ENCODE data around the gene GNAS. TPM values are rescaled to one million over a fixed set of nuclear protein-coding genes. Genes with fewer than 3 reads are reported as not detected.
A peak's percentile ranks its signal among the peaks of the same experiment; 100 is the strongest.
"Not testable (repeated sequence)": the region's sequence is repeated elsewhere in the genome, so short reads cannot be mapped to it uniquely, and the experiment has no call there.

GNAS gene
- total and polyA plus RNA-seq, 9 of the 15 experiments (the other 6 are each of a cell fraction or from before 2014, with no cell fraction given), result 128 to 648 (median 266) TPM

GRCh38 chr20:58828136-58828535 lies 24.4 kb upstream of the GNAS start (continued):
- TF ChIP-seq XRCC5 (IDR thresholded peaks at IDR 0.05; ENCODE audit: low read depth, low read length) (no peak), HNRNPLL (IDR thresholded peaks at IDR 0.05; ENCODE audit: low read depth, low read length, poor library complexity, severe bottlenecking) (no peak), TCF15 (CRISPR knock-in tag; IDR thresholded peaks at IDR 0.05) (no peak), NFE2L1 (tag; IDR thresholded peaks at IDR 0.05; ENCODE audit: borderline replicate concordance, low read depth) (no peak), ARID1B (IDR thresholded peaks at IDR 0.05) (no peak), ZNF311 (CRISPR knock-in tag; IDR thresholded peaks at IDR 0.05) (no peak), PML (IDR thresholded peaks at IDR 0.05; ENCODE audit: low read length) (no peak)

- H3K4me3 ChIP-seq; H3K27ac ChIP-seq (ENCODE audit: extremely low read depth, low read depth, low read length); H3K9ac ChIP-seq (ENCODE audit: insufficient read depth in 1 of 2, low read depth in 2 of 2, low read length in 2 of 2); H2AFZ ChIP-seq (ENCODE audit: low read depth, low read length); H3K4me2 ChIP-seq (ENCODE audit: insufficient read depth, low read length); CTCF ChIA-PET (ENCODE audit: low intra/inter-chr PET ratio); H3K9me3 ChIP-seq (replicated peaks; ENCODE audit: control insufficient read depth, insufficient read depth, low read depth, low read length); ATAC-seq; H3K79me2 ChIP-seq (ENCODE audit: control insufficient read depth, insufficient read depth, low read length); FAIRE-seq; H3K36me3 ChIP-seq (ENCODE audit: control insufficient read depth, insufficient read depth, low read length); BruUV-seq (replicated peaks); H3K9me1 ChIP-seq (ENCODE audit: control insufficient read depth, insufficient read depth, low read length); intact Hi-C loops (cut with micrococcal nuclease); H3K4me1 ChIP-seq (replicated peaks in 1 of 2; ENCODE audit: control insufficient read depth in 2 of 2, insufficient read depth in 2 of 2, low read length in 2 of 2); DNase-seq (ENCODE audit: extremely low read depth in 1 of 4, low spot score in 3 of 4); H4K20me1 ChIP-seq (replicated peaks; ENCODE audit: control insufficient read depth, insufficient read depth, low read length): not testable (repeated sequence)
- 20% methylated on average over 1 of the region's 5 CpGs for WGBS (ENCODE audit: insufficient coverage, low coverage, missing lambda C conversion rate)
- peaks cover 7 to 11% of the 10 kb centered on the region in 2 experiments for H3K27me3 ChIP-seq (ENCODE audit: control insufficient read depth in 2 of 2, insufficient read depth in 2 of 2, low read length in 2 of 2)
- POLR2A ChIA-PET, result interaction anchor here (0.7 kb wide), 1 partner anchor 741 kb away, joined by 3 read pairs; no protein-coding TSS in a partner anchor
- in situ Hi-C loops (cut with MboI), result loop anchor here (10.0 kb wide), 1 partner anchor 354 kb away; no protein-coding TSS in a partner anchor
- peak in 2 of 3 experiments; percentile 31 to 56 for TF ChIP-seq YY1 (IDR thresholded peaks at IDR 0.05; ENCODE audit: borderline replicate concordance in 1 of 3, control insufficient read depth in 1 of 3, extremely low read depth in 1 of 3, insufficient read depth in 3 of 3, insufficient read length in 1 of 3, insufficient replicate concordance in 2 of 3, low read depth in 1 of 3, low read length in 2 of 3)
These were observed 23.7 kb upstream of the GNAS start for GRCh38 chr20:58828804-58829203.
